GOT3 (cell line): ENCODE measurements around the gene BCAS3.

ENCODE experiments used
- DNase-seq: peaks from one replicate; lab custom pipeline; 2025; ENCODE audit warnings: mixed read lengths; lab: John Stamatoyannopoulos, UW

The BCAS3 gene

GRCh38 chr17:61366076-61366714 is 688.5 kb downstream of the BCAS3 start:
- no peak for DNase-seq

- no peak for DNase-seq
These were observed 689.2 kb downstream of the BCAS3 start for GRCh38 chr17:61366715-61367413.

- no peak for DNase-seq
These were observed 690.6 kb downstream of the BCAS3 start for GRCh38 chr17:61368049-61368831.

GRCh38 chr17:61368832-61369450 is 691.3 kb downstream of the BCAS3 start:
- no peak for DNase-seq

- DNase-seq = no peak
These were observed 692.1 kb downstream of the BCAS3 start for GRCh38 chr17:61369751-61370150.

GRCh38 chr17:61371179-61371578 is 693.5 kb downstream of the BCAS3 start:
- no peak for DNase-seq

- DNase-seq = no peak
These were observed 694.0 kb downstream of the BCAS3 start for GRCh38 chr17:61371606-61372005.

- DNase-seq = no peak
These were observed 694.8 kb downstream of the BCAS3 start for GRCh38 chr17:61372436-61372835.

- DNase-seq = no peak
These were observed 699.5 kb downstream of the BCAS3 start for GRCh38 chr17:61376931-61377838.

- no peak for DNase-seq
These were observed 701.2 kb downstream of the BCAS3 start for GRCh38 chr17:61378658-61379456.

- no peak for DNase-seq
These were observed 702.0 kb downstream of the BCAS3 start for GRCh38 chr17:61379457-61380216.

GRCh38 chr17:61380217-61380835 is 702.7 kb downstream of the BCAS3 start:
- no peak for DNase-seq

GRCh38 chr17:61380836-61381525 is 703.3 kb downstream of the BCAS3 start:
- DNase-seq = no peak

GRCh38 chr17:61381537-61381936 is 703.9 kb downstream of the BCAS3 start:
- DNase-seq = no peak

GRCh38 chr17:61382796-61383688 is 705.4 kb downstream of the BCAS3 start:
- no peak for DNase-seq

GRCh38 chr17:61383689-61384201 is 706.1 kb downstream of the BCAS3 start:
- DNase-seq = no peak

- DNase-seq = no peak
These were observed 706.7 kb downstream of the BCAS3 start for GRCh38 chr17:61384354-61384691.
